Loucy (cell line): ENCODE results near the gene GDF2.

Source experiments
- H2AFZ ChIP-seq: fragments of 200-600 bp; sonication (generic); 2 replicates; pipeline ENCODE4 v1.6.0; 2016; ENCODE audit warnings: antibody characterized with exemption, mild to moderate bottlenecking, low read length, moderate library complexity
- H3F3A ChIP-seq: fragments of 200-600 bp; 2 replicates; pipeline ENCODE4 v1.6.0; 2016; ENCODE audit warnings: antibody characterized with exemption, low read depth, mild to moderate bottlenecking
- H3K27me3 ChIP-seq: fragments of 200-600 bp; sonication (generic); 2 replicates; pipeline ENCODE4 v1.6.1; 2014; ENCODE audit warnings: low read length, mild to moderate bottlenecking; ENCODE audit not compliant: insufficient read depth, poor library complexity, severe bottlenecking
- H3K36me3 ChIP-seq: fragments of 200-600 bp; sonication (generic); 2 replicates; pipeline ENCODE4 v1.6.1; 2016; ENCODE audit warnings: low read length; ENCODE audit not compliant: insufficient read depth
- H3K4me1 ChIP-seq: fragments of 200-600 bp; sonication (generic); 2 replicates; pipeline ENCODE4 v1.5.1; 2014; ENCODE audit warnings: low read length, mild to moderate bottlenecking; ENCODE audit not compliant: insufficient read depth, poor library complexity, severe bottlenecking
- H3K4me2 ChIP-seq: fragments of 200-600 bp; sonication (generic); 2 replicates; pipeline ENCODE4 v1.6.0; 2014; ENCODE audit warnings: antibody characterized with exemption, low read length, low read depth, mild to moderate bottlenecking; ENCODE audit not compliant: poor library complexity, severe bottlenecking
- H3K4me3 ChIP-seq: fragments of 200-600 bp; sonication (generic); 2 replicates; pipeline ENCODE4 v1.5.1; 2014; ENCODE audit warnings: low read length, mild to moderate bottlenecking, mixed read lengths; ENCODE audit not compliant: poor library complexity, severe bottlenecking
- H3K79me2 ChIP-seq: fragments of 200-600 bp; sonication (generic); 2 replicates; pipeline ENCODE4 v1.6.1; 2014; ENCODE audit warnings: low read length; ENCODE audit not compliant: insufficient read depth
- H3K9ac ChIP-seq: fragments of 200-600 bp; sonication (generic); 2 replicates; pipeline ENCODE4 v1.6.0; 2014; ENCODE audit warnings: mild to moderate bottlenecking, low read depth, low read length, moderate library complexity; ENCODE audit not compliant: poor library complexity, severe bottlenecking
- H3K9me2 ChIP-seq: fragments of 200-600 bp; sonication (generic); replicated peaks from 2 replicates; pipeline ENCODE4 v1.6.1; 2016; ENCODE audit warnings: low read depth, low read length, mixed read lengths
- H3K9me3 ChIP-seq: fragments of 200-600 bp; sonication (generic); 2 replicates; pipeline ENCODE4 v1.6.1; 2014; ENCODE audit warnings: mild to moderate bottlenecking, antibody characterized with exemption, low read length, low read depth; ENCODE audit not compliant: insufficient read depth
- H4K20me1 ChIP-seq: fragments of 200-600 bp; sonication (generic); 2 replicates; pipeline ENCODE4 v1.6.0; 2014; ENCODE audit warnings: antibody characterized with exemption, low read length, mild to moderate bottlenecking; ENCODE audit not compliant: insufficient read depth, poor library complexity, severe bottlenecking
- CTCF ChIP-seq: fragments of 200-600 bp; sonication (generic); conservative IDR thresholded peaks from 2 replicates; pipeline ENCODE4 v1.5.1; 2014; ENCODE audit warnings: mild to moderate bottlenecking, antibody characterized with exemption, low read length
- EZH2phosphoT487 ChIP-seq: fragments of 200-600 bp; IDR thresholded peaks from 2 replicates; pipeline ENCODE4 v1.6.1; 2018; ENCODE audit warnings: antibody characterized with exemption, mild to moderate bottlenecking, moderate library complexity, borderline replicate concordance

The GDF2 gene

GRCh38 chr10:47321521-47322195 lies 596 bp upstream of the GDF2 start:
- no peak overlapping the region for H3K9ac ChIP-seq
- no peaks in the 10 kb centered on the region for H3K4me1 ChIP-seq
- no peak overlapping the region for H2AFZ ChIP-seq
- H3K4me2 ChIP-seq: no peak overlapping the region
- no peaks in the 10 kb centered on the region for H3K27me3 ChIP-seq
- TF ChIP-seq EZH2phosphoT487 (no peak), CTCF (no peak)
- H3F3A ChIP-seq: no peaks in the 10 kb centered on the region
- no peak overlapping the region for H3K4me3 ChIP-seq
- H3K9me3 ChIP-seq: no peaks in the 10 kb centered on the region
- no peaks in the 10 kb centered on the region for H4K20me1 ChIP-seq
- H3K9me2 ChIP-seq: no peaks in the 10 kb centered on the region
- no peaks in the 10 kb centered on the region for H3K36me3 ChIP-seq
- H3K79me2 ChIP-seq: no peaks in the 10 kb centered on the region

GRCh38 chr10:47323087-47323486 lies 833 bp downstream of the GDF2 start:
- Histone ChIP-seq H3K9me2 (no peaks in the 10 kb centered on the region), H3K9me3 (no peaks in the 10 kb centered on the region), H3K9ac (no peak overlapping the region), H4K20me1 (no peaks in the 10 kb centered on the region), H3K36me3 (no peaks in the 10 kb centered on the region), H3K27me3 (no peaks in the 10 kb centered on the region), H3K4me1 (no peaks in the 10 kb centered on the region), H3K4me2 (no peak overlapping the region), H3K79me2 (no peaks in the 10 kb centered on the region), H2AFZ (no peak overlapping the region), H3F3A (no peaks in the 10 kb centered on the region), H3K4me3 (no peak overlapping the region)
- TF ChIP-seq CTCF (no peak), EZH2phosphoT487 (no peak)

GRCh38 chr10:47323636-47324296 lies 1.5 kb downstream of the GDF2 start:
- H3F3A ChIP-seq: no peaks in the 10 kb centered on the region
- H3K9ac ChIP-seq: no peak overlapping the region
- no peak overlapping the region for H2AFZ ChIP-seq
- no peaks in the 10 kb centered on the region for H3K4me1 ChIP-seq
- H3K9me2 ChIP-seq: no peaks in the 10 kb centered on the region
- no peak overlapping the region for H3K4me2 ChIP-seq
- no peaks in the 10 kb centered on the region for H3K36me3 ChIP-seq
- no peaks in the 10 kb centered on the region for H3K9me3 ChIP-seq
- no peaks in the 10 kb centered on the region for H3K27me3 ChIP-seq
- no peak for TF ChIP-seq EZH2phosphoT487
- TF ChIP-seq CTCF: no peak
- H4K20me1 ChIP-seq: no peaks in the 10 kb centered on the region
- H3K4me3 ChIP-seq: no peak overlapping the region
- H3K79me2 ChIP-seq: no peaks in the 10 kb centered on the region
